NCI-H82 (cell line): ENCODE data around the gene ZDHHC17.
"Not testable (repeated sequence)": the region's sequence is repeated elsewhere in the genome, so short reads cannot be mapped to it uniquely, and the experiment has no call there.

Experiments
- DNase-seq: peaks from one replicate; lab custom pipeline; 2025; lab: John Stamatoyannopoulos, UW

Gene ZDHHC17

GRCh38 chr12:76768576-76768975 is 4.7 kb downstream of the ZDHHC17 start:
- DNase-seq = peak; percentile 25

- no peak for DNase-seq
These were observed 13.9 kb downstream of the ZDHHC17 start for GRCh38 chr12:76777765-76778216.

DNA sequence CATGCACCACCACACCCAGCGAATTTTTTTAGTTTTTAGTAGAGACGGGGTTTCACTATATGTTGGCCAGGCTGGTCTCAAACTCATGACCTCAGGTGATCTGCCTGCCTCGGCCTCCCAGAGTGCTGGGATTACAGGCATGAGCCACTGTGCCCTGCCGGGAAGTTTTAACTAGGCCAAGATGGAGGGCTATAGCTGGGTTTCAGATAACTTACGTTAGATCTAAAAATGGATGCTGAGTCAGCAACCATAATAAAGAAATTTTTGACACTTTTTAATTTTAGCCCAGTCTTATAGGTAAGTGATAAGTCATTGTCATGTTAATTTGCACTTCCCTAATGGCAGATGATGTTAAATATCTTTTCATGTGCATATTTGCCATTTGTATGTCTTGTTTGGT is 14.4 kb downstream of the ZDHHC17 start:
- DNase-seq = no peak

- DNase-seq = not testable (repeated sequence)
These were observed 15.4 kb downstream of the ZDHHC17 start for GRCh38 chr12:76779310-76779709.

DNA sequence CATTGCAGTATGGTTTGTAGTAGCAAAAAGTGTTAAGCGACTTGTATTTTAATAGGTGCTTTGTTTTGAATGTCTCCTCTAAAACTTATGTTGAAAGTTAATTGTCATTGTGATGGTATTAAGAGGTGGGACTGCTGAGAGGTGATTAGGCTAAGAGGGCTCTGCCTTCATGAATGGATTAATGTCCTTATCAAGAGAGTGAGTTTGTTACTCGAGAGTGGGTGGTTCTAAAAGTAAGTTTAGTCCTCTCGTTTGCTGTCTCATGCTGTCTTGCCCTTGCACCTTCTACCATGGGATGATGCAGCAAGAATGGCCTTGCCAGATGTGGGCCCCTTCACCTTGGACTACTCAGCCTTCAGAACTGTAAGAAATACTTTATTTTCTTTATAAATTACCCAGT is 17.4 kb downstream of the ZDHHC17 start:
- DNase-seq = peak; percentile 55

DNA sequence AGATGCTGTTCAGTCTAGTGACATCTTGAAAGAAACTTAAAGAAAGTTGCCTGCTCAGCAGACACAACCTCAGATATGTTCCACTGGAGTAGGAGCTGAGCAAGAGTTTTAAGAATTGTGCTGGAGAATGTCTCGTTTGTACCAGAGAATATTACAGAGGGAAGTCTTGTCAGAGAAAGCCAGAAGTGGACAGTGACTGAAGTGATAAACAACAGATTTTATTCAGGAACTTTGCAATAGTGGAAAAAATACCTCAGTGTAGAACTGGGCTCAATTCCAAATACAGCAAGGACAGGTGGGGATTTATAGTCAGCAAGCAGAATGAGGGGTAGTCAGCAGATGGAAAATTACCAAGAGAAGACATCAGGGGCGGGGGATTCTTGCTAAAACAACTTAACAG is 18.6 kb downstream of the ZDHHC17 start:
- DNase-seq = no peak

- DNase-seq = no peak
These were observed 20.7 kb downstream of the ZDHHC17 start for GRCh38 chr12:76784600-76785051.

DNA sequence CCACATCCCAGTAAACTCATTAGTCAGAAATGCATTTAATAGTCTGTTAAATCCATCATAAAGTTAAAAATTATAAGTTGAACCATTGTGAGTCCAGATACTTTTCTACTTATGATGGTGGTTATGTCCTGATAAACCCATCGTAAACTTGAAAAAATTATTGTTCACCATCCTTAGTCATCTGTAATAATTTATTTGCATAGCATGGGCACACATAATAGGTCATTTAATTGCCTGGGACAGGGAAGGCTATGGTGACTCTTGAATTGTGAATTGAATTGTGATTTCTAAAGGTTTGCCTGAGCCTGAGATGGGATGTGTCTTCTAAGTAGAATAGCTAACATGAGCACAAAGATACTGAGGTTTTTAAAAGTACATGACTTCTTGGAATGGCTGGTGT is 21.5 kb downstream of the ZDHHC17 start:
- DNase-seq = no peak

DNA sequence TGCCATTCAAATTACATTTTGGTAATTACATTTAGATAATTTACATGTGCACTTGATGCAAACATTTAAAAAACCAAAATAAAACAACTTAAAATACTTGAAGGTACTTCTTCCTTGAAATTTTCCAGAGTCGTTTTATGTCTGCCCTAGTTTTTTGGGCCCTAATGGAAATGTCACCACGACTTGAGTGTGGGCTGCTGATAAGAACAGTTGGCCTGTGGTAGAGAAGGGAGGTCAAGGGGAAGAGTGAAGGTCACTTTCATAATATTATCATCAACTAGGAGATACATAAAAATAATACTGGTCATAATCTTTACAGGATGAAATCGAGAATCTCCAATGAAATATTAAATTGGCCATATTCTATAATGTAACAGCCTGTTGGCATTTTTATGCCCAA is 23.1 kb downstream of the ZDHHC17 start:
- no peak for DNase-seq

- no peak for DNase-seq
These were observed 23.8 kb downstream of the ZDHHC17 start for GRCh38 chr12:76787689-76788088.

DNA sequence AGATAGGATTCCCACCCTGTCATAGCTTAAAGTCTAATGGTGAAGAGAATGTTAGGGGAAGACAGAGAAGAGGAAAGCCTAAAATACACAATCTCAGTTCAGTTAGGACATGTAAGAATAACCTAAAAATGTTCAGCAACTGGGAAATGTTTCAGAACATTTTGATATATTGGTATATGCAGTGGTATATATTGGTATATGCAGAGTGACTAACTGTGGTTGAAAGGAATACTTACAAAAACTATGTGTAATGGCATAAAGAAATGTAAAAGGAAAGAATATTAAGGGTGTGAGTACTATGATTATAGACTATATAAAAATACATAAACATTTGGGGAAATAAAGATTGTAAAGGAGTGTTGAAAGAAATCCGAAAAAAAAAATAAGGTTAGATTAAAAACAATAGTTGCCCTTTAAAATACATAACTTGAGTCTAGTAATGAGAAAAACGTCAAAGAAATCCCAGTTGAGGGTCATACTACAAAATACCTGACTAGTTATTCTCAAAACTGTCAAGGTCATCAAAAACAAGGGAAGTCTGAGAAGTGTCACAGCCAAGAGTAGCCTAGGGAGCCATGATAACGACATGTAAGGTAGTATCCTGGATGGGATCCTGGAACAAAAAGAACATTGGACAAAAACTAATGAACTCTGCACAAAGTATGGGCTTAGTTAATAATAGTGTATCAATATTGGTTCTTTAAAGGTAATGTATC is 25.6 kb downstream of the ZDHHC17 start:
- no peak for DNase-seq

DNA sequence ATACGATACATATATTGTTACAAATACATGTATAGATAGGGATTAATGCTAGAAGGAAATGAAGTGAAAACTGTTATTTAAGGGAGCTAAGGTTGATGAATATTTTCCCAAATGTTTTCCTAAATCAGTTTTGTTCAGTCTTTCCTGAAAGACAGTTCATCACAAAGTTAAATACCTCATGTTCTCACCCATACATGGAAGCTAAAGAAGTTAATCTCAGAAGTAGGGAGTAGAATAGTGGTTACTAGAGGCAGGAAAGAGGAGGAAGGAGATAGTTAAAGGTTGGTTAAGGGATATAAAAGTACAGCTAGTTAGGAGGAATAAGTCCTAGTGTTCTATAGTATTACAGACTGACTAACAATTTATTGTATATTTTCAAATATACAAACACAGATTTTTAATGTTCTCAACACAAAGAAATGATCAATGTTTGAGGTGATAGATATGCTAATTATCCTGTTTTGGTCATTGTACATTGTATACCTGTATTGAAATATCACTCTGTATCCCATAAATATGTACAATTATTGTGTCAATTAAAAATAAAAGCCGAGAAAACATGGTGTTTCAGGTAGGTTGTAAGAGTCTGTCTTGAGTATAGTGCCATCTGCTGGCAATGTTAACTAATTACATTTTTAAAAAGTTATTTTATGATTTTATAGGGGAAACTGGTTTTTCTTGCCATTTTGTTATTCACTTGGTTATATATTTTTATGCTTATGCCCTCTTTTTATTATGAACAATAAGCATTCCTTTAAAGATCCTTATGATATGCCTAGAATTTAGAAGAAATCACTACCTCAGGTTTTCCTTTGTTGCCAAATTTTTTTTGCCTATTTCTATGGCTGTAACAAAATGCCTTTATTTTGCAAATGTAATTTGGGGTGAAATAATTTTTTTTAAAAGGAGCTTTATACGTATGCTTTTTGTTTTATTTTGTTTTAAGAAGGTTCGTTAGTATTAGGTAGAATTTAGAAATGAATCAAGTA is 26.9 kb downstream of the ZDHHC17 start:
- DNase-seq = peak; percentile 38

GRCh38 chr12:76792828-76793227 is 28.9 kb downstream of the ZDHHC17 start:
- no peak for DNase-seq

GRCh38 chr12:76798864-76799263 is 34.9 kb downstream of the ZDHHC17 start:
- no peak for DNase-seq

- DNase-seq = no peak
These were observed 35.4 kb downstream of the ZDHHC17 start for GRCh38 chr12:76799362-76799761.

- no peak for DNase-seq
These were observed 38.1 kb downstream of the ZDHHC17 start for GRCh38 chr12:76802060-76802459.

- DNase-seq = no peak
These were observed 40.6 kb downstream of the ZDHHC17 start for GRCh38 chr12:76804435-76804976.

GRCh38 chr12:76810671-76811419 is 46.9 kb downstream of the ZDHHC17 start:
- DNase-seq = no peak

GRCh38 chr12:76811976-76812375 is 48.1 kb downstream of the ZDHHC17 start:
- DNase-seq = no peak

DNA sequence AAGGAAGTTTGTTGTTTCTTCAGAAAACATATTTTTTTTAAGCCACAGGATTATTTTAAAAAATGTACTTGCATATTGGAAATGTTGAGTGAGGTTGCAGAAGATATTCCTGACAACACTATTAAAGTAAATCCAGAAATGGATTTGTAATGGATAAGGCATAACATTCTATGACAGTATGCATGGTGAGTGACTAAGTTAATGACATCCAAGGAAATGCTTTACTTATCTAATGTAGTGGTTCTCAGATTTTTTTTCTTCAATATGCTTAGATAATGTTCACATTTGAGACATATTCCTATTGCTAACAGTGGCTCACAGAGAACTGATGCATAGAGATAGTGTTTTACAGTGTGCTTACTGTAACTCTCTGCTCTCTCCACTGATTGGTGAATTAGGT is 49.4 kb downstream of the ZDHHC17 start:
- no peak for DNase-seq

- no peak for DNase-seq
These were observed 50.1 kb downstream of the ZDHHC17 start for GRCh38 chr12:76813972-76814371.
